Thymus (tissue), 11 donors: Measurements from ENCODE around the gene JARID2. TPM values are rescaled to one million over a fixed set of nuclear protein-coding genes. Genes with fewer than 3 reads are reported as not detected.
A peak's percentile ranks its signal among the peaks of the same experiment; 100 is the strongest.

ENCODE experiments used
- DNase-seq, 9 donors: peaks; one replicate each; pipeline ENCODE4 v3.0.0-alpha.2; 2013; ENCODE audit warnings: low spot score in 9 of 9, low read depth in 6 of 9, missing footprints in 1 of 9
- H3K27ac ChIP-seq, 2 donors: one replicate each; pipeline ENCODE4 v1.5.1; 2013; ENCODE audit warnings: control low read depth in 1 of 2, low read depth in 1 of 2, low read length in 1 of 2, mild to moderate bottlenecking in 1 of 2, moderate library complexity in 1 of 2
- H3K27me3 ChIP-seq, 2 donors: one replicate each; pipeline ENCODE4 v1.5.1; 2013; ENCODE audit warnings: low read length in 1 of 2; ENCODE audit not compliant: control insufficient read depth in 2 of 2, insufficient read depth in 1 of 2
- H3K36me3 ChIP-seq, 2 donors: one replicate each; pipeline ENCODE4 v1.5.1; 2013; ENCODE audit warnings: low read length in 1 of 2, mild to moderate bottlenecking in 1 of 2, moderate library complexity in 1 of 2; ENCODE audit not compliant: control insufficient read depth in 2 of 2, insufficient read depth in 2 of 2
- H3K4me1 ChIP-seq, 2 donors: one replicate each; pipeline ENCODE4 v1.5.1; 2013; ENCODE audit warnings: low read length in 2 of 2; ENCODE audit not compliant: control insufficient read depth in 2 of 2, insufficient read depth in 2 of 2
- H3K4me3 ChIP-seq, 2 donors: one replicate each; pipeline ENCODE4 v1.5.1; 2013; ENCODE audit warnings: low read length in 2 of 2, control low read depth in 1 of 2, mild to moderate bottlenecking in 1 of 2
- H3K9me3 ChIP-seq, 2 donors: one replicate each; pipeline ENCODE4 v1.5.1; 2013; ENCODE audit warnings: low read length in 1 of 2, mild to moderate bottlenecking in 1 of 2; ENCODE audit not compliant: control insufficient read depth in 2 of 2, insufficient read depth in 1 of 2
- WGBS: extraction: QIAGEN DNeasy Blood & Tissue Kit; methylation state at CpG from one replicate; pipeline ENCODE4 v1.1.7; 2013; 5-methylcytosine and 5-hydroxymethylcytosine counted together
- polyA plus RNA-seq: library from polyadenylated mRNA; stranded (reverse); fragments of 200-250 nt; gene quantifications from one replicate; pipeline ENCODE4 v1.2.3, GENCODE V29; 2013
- total RNA-seq: library from RNA; stranded (reverse); fragments of 120-200 nt; gene quantifications from one replicate; pipeline ENCODE4 v1.2.4, GENCODE V29; 2013
- donor health status: healthy.

JARID2 gene
- total and polyA plus RNA-seq, 2 donors = 15.8 to 20.9 TPM

DNA sequence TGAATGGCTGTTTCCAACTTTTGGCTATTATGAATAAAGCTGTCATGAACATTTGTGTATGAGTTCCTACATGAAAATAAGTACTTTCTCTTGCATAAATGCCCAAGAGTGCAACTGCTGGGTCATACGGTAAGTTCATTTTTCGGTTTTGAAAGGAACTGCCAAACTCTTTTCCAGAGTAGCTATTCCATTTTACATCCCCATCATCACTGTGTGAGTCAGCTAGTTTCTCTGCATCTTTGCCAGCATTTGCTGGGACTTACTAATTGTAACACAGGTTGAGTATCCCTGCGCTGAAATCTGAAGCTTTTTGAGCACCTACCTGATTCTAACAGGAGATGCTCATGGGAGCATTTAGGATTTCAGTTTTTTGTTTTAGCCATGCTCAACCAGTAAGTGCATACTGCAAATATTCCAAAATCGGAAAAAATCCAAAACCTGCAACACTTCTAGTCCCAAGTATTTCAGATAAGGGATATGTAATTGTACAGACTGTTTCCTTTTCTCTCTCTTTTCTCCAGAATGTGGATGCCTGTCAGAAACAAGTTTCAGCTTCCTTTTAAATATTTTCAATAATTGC lies 298.5 kb downstream of the JARID2 start:
- no peak overlapping the region for H3K4me3 ChIP-seq
- DNase-seq = no peak
- H3K4me1 ChIP-seq = no peaks in the 10 kb centered on the region
- no peaks in the 10 kb centered on the region for H3K27me3 ChIP-seq
- peaks cover 0 to 3% of the 10 kb centered on the region in 2 donors for H3K9me3 ChIP-seq
- H3K27ac ChIP-seq = no peak overlapping the region
- WGBS = 97% methylated on average over 4 of the region's 4 CpGs
- no peaks in the 10 kb centered on the region for H3K36me3 ChIP-seq

GRCh38 chr6:15546591-15546990 lies 300.7 kb downstream of the JARID2 start:
- Histone ChIP-seq H3K9me3 (peaks cover 0 to 3% of the 10 kb centered on the region in 2 donors), H3K36me3 (no peaks in the 10 kb centered on the region), H3K4me1 (peaks cover 0 to 10% of the 10 kb centered on the region in 2 donors), H3K27ac (no peak overlapping the region), H3K4me3 (no peak overlapping the region), H3K27me3 (no peaks in the 10 kb centered on the region)
- WGBS = 96% methylated on average over 5 of the region's 5 CpGs
- DNase-seq = no peak

DNA sequence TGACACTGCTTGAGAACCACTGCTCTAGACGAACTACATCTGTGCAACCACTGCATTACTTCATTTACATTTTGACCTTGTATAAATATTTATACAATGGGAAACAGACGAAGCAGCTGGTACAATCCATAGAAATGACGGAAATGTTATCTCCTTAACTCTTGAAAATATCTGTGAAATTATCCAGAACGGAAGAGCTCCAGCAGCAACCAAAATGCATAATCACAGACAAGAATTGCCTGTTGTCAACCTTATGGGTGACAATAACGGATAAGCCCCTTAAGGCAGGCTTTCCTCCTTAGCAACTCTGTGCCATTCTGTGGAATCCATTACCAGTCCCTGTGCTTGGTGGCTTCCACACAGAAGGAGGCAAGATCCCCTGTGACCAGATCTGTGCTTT lies 301.5 kb downstream of the JARID2 start:
- no peak for DNase-seq
- no peaks in the 10 kb centered on the region for H3K36me3 ChIP-seq
- peaks cover 0 to 3% of the 10 kb centered on the region in 2 donors for H3K9me3 ChIP-seq
- 98% methylated on average over 5 of the region's 5 CpGs for WGBS
- no peak overlapping the region for H3K4me3 ChIP-seq
- H3K27me3 ChIP-seq = no peaks in the 10 kb centered on the region
- peaks cover 0 to 15% of the 10 kb centered on the region in 2 donors for H3K4me1 ChIP-seq
- H3K27ac ChIP-seq = no peak overlapping the region

DNA sequence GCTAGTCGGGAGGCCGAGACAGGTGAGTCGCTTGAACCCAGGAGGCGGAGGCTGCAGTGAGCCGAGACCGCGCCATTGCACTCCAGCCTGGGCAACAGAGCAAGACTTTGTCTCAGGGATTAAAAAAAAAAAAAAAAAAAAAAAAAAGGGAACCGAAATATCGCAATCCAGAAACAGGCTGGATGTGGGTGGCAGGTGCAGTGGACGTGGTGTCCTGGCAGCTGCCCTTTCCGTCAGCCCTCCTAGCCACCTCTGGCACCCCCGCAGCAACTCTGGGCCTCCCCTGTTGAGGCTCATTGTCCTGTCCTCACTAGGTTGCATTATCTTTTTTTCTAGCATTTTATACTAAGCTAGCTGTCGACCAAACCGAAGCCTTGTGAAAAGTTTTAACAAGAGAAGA lies 303.5 kb downstream of the JARID2 start:
- H3K4me3 ChIP-seq = no peak overlapping the region
- peaks cover 0 to 15% of the 10 kb centered on the region in 2 donors for H3K4me1 ChIP-seq
- 90% methylated on average over 14 of the region's 14 CpGs for WGBS
- no peak for DNase-seq
- no peak overlapping the region for H3K27ac ChIP-seq
- H3K36me3 ChIP-seq = no peaks in the 10 kb centered on the region
- H3K9me3 ChIP-seq = no peaks in the 10 kb centered on the region
- no peaks in the 10 kb centered on the region for H3K27me3 ChIP-seq

- Histone ChIP-seq H3K27me3 (no peaks in the 10 kb centered on the region), H3K4me1 (peaks cover 0 to 15% of the 10 kb centered on the region in 2 donors), H3K27ac (no peak overlapping the region), H3K4me3 (no peak overlapping the region), H3K9me3 (no peaks in the 10 kb centered on the region), H3K36me3 (no peaks in the 10 kb centered on the region)
- WGBS = 93% methylated on average over 2 of the region's 2 CpGs
- no peak for DNase-seq
Observed at GRCh38 chr6:15550546-15551123, 304.8 kb downstream of the JARID2 start.

GRCh38 chr6:15551262-15551661 lies 305.4 kb downstream of the JARID2 start:
- 93% methylated on average over 7 of the region's 7 CpGs for WGBS
- Histone ChIP-seq H3K27ac (peak overlapping the region in 1 of 2 donors; percentile 43), H3K4me1 (peaks cover 0 to 15% of the 10 kb centered on the region in 2 donors), H3K27me3 (no peaks in the 10 kb centered on the region), H3K36me3 (no peaks in the 10 kb centered on the region), H3K4me3 (no peak overlapping the region), H3K9me3 (no peaks in the 10 kb centered on the region)
- DNase-seq = no peak

- Histone ChIP-seq H3K27me3 (no peaks in the 10 kb centered on the region), H3K9me3 (no peaks in the 10 kb centered on the region), H3K27ac (peak overlapping the region in 1 of 2 donors; percentile 43), H3K36me3 (no peaks in the 10 kb centered on the region), H3K4me3 (no peak overlapping the region), H3K4me1 (peaks cover 0 to 15% of the 10 kb centered on the region in 2 donors)
- WGBS = 30% methylated on average over 6 of the region's 6 CpGs
- DNase-seq = peak in 3 of 9 donors; percentile 8 to 53 (median 32)
Observed at GRCh38 chr6:15551798-15552197, 305.9 kb downstream of the JARID2 start.

- H3K9me3 ChIP-seq = no peaks in the 10 kb centered on the region
- 98% methylated on average over 2 of the region's 2 CpGs for WGBS
- H3K4me1 ChIP-seq = peaks cover 0 to 15% of the 10 kb centered on the region in 2 donors
- H3K36me3 ChIP-seq = no peaks in the 10 kb centered on the region
- H3K27me3 ChIP-seq = no peaks in the 10 kb centered on the region
- DNase-seq = no peak
- H3K27ac ChIP-seq = no peak overlapping the region
- no peak overlapping the region for H3K4me3 ChIP-seq
Observed at GRCh38 chr6:15553031-15553430, 307.2 kb downstream of the JARID2 start.

GRCh38 chr6:15553736-15554294 lies 307.9 kb downstream of the JARID2 start:
- Histone ChIP-seq H3K4me3 (no peak overlapping the region), H3K9me3 (no peaks in the 10 kb centered on the region), H3K4me1 (peaks cover 0 to 15% of the 10 kb centered on the region in 2 donors), H3K27ac (no peak overlapping the region), H3K36me3 (no peaks in the 10 kb centered on the region), H3K27me3 (no peaks in the 10 kb centered on the region)
- WGBS = over 99% methylated on average over 4 of the region's 4 CpGs
- no peak for DNase-seq
